PC-9 (cell line): ENCODE results near the gene EHBP1. TPM values are rescaled to one million over a fixed set of nuclear protein-coding genes. Genes with fewer than 3 reads are reported as not detected.

Experiments used
- BruUV-seq: library from RNA; stranded (reverse); fragments of 400-500 nt; replicated peaks from 2 replicates; lab custom pipeline; 2021; lab: Mats Ljungman, UMichigan
- CTCF ChIA-PET: fragments of 300-600 bp; sonication (Branson Sonifier 250); formaldehyde crosslinking; loops from one replicate; lab custom pipeline; 2022; ENCODE audit warnings: antibody characterized with exemption; lab: Charles Lee
- POLR2A ChIA-PET: fragments of 300-600 bp; sonication (Branson Sonifier 250); formaldehyde crosslinking; loops from one replicate; lab custom pipeline; 2022; ENCODE audit warnings: antibody characterized with exemption; ENCODE audit not compliant: unreplicated experiment; lab: Charles Lee
- DNase-seq, 2 experiments: peaks; one replicate each; pipeline versions ENCODE4 v3.0.0 to v3.0.0-alpha.2; 2015 to 2022; ENCODE audit warnings: mixed read lengths in 1 of 2
- H2AFZ ChIP-seq: fragments of 200-600 bp; sonication (generic); 2 replicates; pipeline ENCODE4 v1.8.1; 2017; ENCODE audit warnings: antibody characterized with exemption
- H3F3A ChIP-seq: fragments of 200-600 bp; sonication (generic); 2 replicates; pipeline ENCODE4 v1.8.1; 2017; ENCODE audit warnings: antibody characterized with exemption, mild to moderate bottlenecking, low read depth; ENCODE audit not compliant: insufficient read depth
- H3K27ac ChIP-seq: fragments of 200-600 bp; sonication (generic); 2 replicates; pipeline ENCODE4 v1.6.1; 2016; ENCODE audit warnings: mixed run types
- H3K27me3 ChIP-seq: fragments of 200-600 bp; sonication (generic); 2 replicates; pipeline ENCODE4 v1.6.1; 2016; ENCODE audit warnings: low read depth, mixed run types; ENCODE audit not compliant: insufficient read depth
- H3K36me3 ChIP-seq: fragments of 200-600 bp; sonication (generic); 2 replicates; pipeline ENCODE4 v1.6.1; 2016; ENCODE audit warnings: low read depth, mixed run types
- H3K4me1 ChIP-seq: fragments of 200-600 bp; sonication (generic); replicated peaks from 2 replicates; pipeline ENCODE4 v1.6.1; 2016; ENCODE audit warnings: mixed run types; ENCODE audit not compliant: insufficient read depth
- H3K4me2 ChIP-seq: fragments of 200-600 bp; sonication (generic); 2 replicates; pipeline ENCODE4 v1.6.1; 2017; ENCODE audit warnings: mixed run types
- H3K4me3 ChIP-seq: fragments of 200-600 bp; sonication (generic); 2 replicates; pipeline ENCODE4 v1.6.1; 2016; ENCODE audit warnings: mixed run types
- H3K79me2 ChIP-seq: fragments of 200-600 bp; sonication (generic); 2 replicates; pipeline ENCODE4 v1.6.1; 2017; ENCODE audit warnings: low read depth, mixed run types
- H3K9me2 ChIP-seq: fragments of 200-600 bp; sonication (generic); 2 replicates; pipeline ENCODE4 v1.8.1; 2017; ENCODE audit warnings: mild to moderate bottlenecking; ENCODE audit not compliant: insufficient read depth
- H3K9me3 ChIP-seq: fragments of 200-600 bp; sonication (generic); 2 replicates; pipeline ENCODE4 v1.8.1; 2016; ENCODE audit warnings: low read depth; ENCODE audit not compliant: insufficient read depth
- H4K20me1 ChIP-seq: fragments of 200-600 bp; sonication (generic); 2 replicates; pipeline ENCODE4 v1.8.1; 2017; ENCODE audit not compliant: insufficient read depth
- EZH2 ChIP-seq: fragments of 200-600 bp; sonication (generic); IDR thresholded peaks from 2 replicates; pipeline ENCODE4 v1.8.0; 2017; ENCODE audit warnings: antibody characterized with exemption, low read depth
- intact Hi-C: fragments of 100-400 bp; cut with micrococcal nuclease; formaldehyde crosslinking; loops from one replicate; pipeline ENCODE4 v1.10.0; 2022; ENCODE audit not compliant: unreplicated experiment
- total RNA-seq: library from RNA; stranded (reverse); gene quantifications from 2 replicates; pipeline ENCODE4 v1.2.3, GENCODE V29; 2021
- TF ChIP-seq, protein P1 (sequence below): fragments of 200-600 bp; sonication (generic); conservative IDR thresholded peaks from 2 replicates; pipeline ENCODE4 v1.6.1; 2017; ENCODE audit warnings: mixed run types, antibody characterized with exemption, mild to moderate bottlenecking, moderate library complexity

The EHBP1 gene
- total RNA-seq, 1 experiment from 2014 or later: 100 TPM

DNA sequence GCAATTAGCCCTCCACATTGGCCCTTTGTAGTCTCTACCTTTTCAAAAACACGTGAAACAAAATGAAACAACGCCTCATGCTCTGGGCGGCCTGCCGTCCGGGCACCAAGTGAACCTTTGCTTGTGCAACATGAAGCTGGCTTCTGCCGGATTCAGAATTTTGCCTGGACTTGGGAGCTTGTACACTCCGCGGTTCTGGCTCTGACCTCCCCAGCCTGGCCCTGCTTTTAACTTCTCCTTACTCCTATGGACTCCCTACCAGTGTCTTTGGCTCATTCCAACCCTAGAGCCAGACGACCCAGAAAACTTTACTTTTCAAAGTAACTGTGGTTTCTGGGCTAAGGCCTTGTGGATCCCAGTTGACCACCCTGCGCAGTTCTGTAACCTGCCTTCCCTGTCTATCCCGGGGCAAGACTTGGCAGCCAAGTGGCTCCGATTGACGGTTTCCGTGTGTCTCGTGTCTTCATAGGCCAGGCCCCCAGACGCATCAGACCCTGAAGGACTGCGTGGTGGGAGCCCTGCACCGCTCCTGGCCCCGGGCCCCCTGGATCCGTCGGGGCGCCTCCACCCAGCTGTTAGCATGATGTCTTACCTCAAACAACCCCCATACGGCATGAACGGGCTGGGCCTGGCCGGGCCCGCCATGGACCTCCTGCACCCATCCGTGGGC is 347.0 kb downstream of the EHBP1 start:
- Histone ChIP-seq H3F3A (no peaks in the 10 kb centered on the region; the same call in 1 of the 2 replicates), H3K4me1 (0 out of 2 replicates have a peak, but pooled peaks cover 6% of the 10 kb centered on the region), H3K27me3 (no peaks in the 10 kb centered on the region), H4K20me1 (no peaks in the 10 kb centered on the region), H3K79me2 (no peaks in the 10 kb centered on the region), H3K9me2 (no peaks in the 10 kb centered on the region), H2AFZ (no peak overlapping the region), H3K36me3 (no peaks in the 10 kb centered on the region), H3K27ac (no peak overlapping the region), H3K9me3 (no peaks in the 10 kb centered on the region), H3K4me3 (no peak overlapping the region), H3K4me2 (no peak overlapping the region)
- TF ChIP-seq EZH2: no peak
- TF ChIP-seq, protein P1, sequence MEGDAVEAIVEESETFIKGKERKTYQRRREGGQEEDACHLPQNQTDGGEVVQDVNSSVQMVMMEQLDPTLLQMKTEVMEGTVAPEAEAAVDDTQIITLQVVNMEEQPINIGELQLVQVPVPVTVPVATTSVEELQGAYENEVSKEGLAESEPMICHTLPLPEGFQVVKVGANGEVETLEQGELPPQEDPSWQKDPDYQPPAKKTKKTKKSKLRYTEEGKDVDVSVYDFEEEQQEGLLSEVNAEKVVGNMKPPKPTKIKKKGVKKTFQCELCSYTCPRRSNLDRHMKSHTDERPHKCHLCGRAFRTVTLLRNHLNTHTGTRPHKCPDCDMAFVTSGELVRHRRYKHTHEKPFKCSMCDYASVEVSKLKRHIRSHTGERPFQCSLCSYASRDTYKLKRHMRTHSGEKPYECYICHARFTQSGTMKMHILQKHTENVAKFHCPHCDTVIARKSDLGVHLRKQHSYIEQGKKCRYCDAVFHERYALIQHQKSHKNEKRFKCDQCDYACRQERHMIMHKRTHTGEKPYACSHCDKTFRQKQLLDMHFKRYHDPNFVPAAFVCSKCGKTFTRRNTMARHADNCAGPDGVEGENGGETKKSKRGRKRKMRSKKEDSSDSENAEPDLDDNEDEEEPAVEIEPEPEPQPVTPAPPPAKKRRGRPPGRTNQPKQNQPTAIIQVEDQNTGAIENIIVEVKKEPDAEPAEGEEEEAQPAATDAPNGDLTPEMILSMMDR: no peak
- DNase-seq: no peak
- CTCF ChIA-PET: no interaction called here
- BruUV-seq: no TSS peak
- POLR2A ChIA-PET: interaction anchor here (0.6 kb wide), 1 partner anchor 439 kb away, joined by 3 read pairs; no protein-coding TSS in a partner anchor
- intact Hi-C loops: no loop called here

DNA sequence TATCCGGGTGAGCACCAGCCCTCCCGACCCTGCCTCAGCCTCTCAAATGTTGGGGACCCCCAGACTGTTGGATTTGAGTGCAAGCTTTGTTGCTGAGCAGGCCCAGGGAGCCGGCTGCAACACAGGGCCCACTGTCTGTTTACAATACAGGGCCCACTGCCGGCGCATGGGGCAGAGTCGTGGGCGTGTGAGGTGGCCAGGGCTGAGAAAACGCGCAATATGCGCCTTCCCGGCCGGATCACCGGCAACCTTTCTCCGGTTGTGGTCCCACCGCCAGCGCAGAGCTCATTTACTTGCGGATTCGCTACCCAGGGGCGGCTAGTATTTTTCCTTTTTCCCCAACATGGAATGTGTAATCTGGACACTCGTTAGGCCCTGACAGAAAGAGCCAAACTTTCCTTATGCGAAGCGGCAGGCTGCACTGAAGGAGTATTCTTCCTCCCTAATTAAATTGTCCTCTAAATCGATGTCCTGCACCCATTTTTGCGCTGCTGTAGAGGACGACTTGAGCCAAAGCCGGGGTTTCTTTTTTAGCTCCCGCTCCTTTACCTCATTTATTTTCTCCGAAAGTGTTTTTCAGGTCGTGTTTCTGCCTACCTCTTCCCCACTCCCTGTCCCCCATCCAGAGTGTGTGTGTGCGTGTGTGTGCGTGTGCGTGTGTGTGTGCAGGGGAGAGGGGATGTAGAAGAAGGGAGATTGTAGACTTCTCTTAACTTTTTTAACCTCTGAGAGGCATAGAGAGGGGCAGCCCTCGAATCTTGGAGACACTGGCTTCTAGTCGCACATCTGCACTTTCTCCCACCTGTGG is 347.8 kb downstream of the EHBP1 start:
- H3K27me3 ChIP-seq: no peaks in the 10 kb centered on the region
- intact Hi-C loops: no loop called here
- H3K79me2 ChIP-seq: no peaks in the 10 kb centered on the region
- POLR2A ChIA-PET: interaction anchor here (0.6 kb wide), 1 partner anchor 439 kb away, joined by 3 read pairs; no protein-coding TSS in a partner anchor
- H3K36me3 ChIP-seq: no peaks in the 10 kb centered on the region
- no peaks in the 10 kb centered on the region; the same call in 1 of the 2 replicates for H3F3A ChIP-seq
- H3K9me3 ChIP-seq: no peaks in the 10 kb centered on the region
- no peak for TF ChIP-seq EZH2
- no peak overlapping the region for H3K4me2 ChIP-seq
- DNase-seq: no peak
- no peaks in the 10 kb centered on the region for H3K9me2 ChIP-seq
- no TSS peak for BruUV-seq
- CTCF ChIA-PET: no interaction called here
- H4K20me1 ChIP-seq: no peaks in the 10 kb centered on the region
- no peak overlapping the region for H2AFZ ChIP-seq
- H3K27ac ChIP-seq: no peak overlapping the region
- 0 out of 2 replicates have a peak, but pooled peaks cover 6% of the 10 kb centered on the region for H3K4me1 ChIP-seq
- no peak overlapping the region for H3K4me3 ChIP-seq

DNA sequence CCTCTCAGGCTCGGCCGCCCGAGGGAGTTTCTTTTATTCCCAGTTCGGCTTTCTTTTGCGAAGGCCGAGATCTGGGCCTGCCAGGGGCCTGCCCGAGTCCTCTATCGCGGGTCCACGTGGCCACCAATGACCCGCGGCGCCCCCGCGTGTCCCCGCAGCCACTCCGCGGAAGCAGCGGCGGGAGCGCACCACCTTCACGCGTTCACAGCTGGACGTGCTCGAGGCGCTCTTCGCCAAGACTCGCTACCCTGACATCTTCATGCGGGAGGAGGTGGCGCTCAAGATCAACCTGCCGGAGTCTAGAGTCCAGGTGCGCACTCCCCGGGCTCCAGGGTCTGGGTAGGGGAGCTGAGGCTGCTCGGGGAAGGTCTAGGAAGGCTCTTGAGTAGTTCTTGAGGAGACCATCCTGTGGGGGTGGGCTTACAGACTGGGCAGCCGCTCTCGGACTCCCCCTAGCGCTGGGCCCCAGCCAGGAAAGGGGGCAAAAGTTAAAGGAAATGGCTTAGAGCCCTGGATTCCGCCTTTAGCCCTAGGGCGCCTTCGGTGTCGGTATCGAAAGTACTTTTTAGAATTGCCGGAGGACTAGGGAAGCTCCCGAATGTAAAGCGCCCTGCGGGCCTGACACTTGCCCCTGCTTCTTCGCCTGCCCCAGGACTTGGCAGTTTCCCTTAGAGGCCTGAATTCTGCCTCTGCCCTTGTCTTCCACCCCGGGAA is 348.5 kb downstream of the EHBP1 start:
- intact Hi-C loops: no loop called here
- no peak for DNase-seq
- no peak overlapping the region for H3K4me2 ChIP-seq
- no peaks in the 10 kb centered on the region for H4K20me1 ChIP-seq
- 0 out of 2 replicates have a peak, but pooled peaks cover 1% of the 10 kb centered on the region for H3K4me1 ChIP-seq
- H3K79me2 ChIP-seq: no peaks in the 10 kb centered on the region
- CTCF ChIA-PET: no interaction called here
- no peaks in the 10 kb centered on the region for H3K9me3 ChIP-seq
- no peak overlapping the region for H3K27ac ChIP-seq
- no peak overlapping the region for H2AFZ ChIP-seq
- BruUV-seq: no TSS peak
- POLR2A ChIA-PET: no interaction called here
- no peaks in the 10 kb centered on the region for H3K27me3 ChIP-seq
- H3K9me2 ChIP-seq: no peaks in the 10 kb centered on the region
- H3K4me3 ChIP-seq: no peak overlapping the region
- TF ChIP-seq EZH2: no peak
- TF ChIP-seq, protein P1: no peak
- no peaks in the 10 kb centered on the region; the same call in 1 of the 2 replicates for H3F3A ChIP-seq
- H3K36me3 ChIP-seq: no peaks in the 10 kb centered on the region
